Kidney glomerular epithelial cell (primary cell): Measurements from ENCODE around the gene TMEM225B.
A peak's percentile ranks its signal among the peaks of the same experiment; 100 is the strongest.
"Not testable (repeated sequence)": the region's sequence is repeated elsewhere in the genome, so short reads cannot be mapped to it uniquely, and the experiment has no call there.

Experiments used
- DNase-seq: peaks from one replicate; lab custom pipeline; 2025; lab: John Stamatoyannopoulos, UW

TMEM225B gene

DNA sequence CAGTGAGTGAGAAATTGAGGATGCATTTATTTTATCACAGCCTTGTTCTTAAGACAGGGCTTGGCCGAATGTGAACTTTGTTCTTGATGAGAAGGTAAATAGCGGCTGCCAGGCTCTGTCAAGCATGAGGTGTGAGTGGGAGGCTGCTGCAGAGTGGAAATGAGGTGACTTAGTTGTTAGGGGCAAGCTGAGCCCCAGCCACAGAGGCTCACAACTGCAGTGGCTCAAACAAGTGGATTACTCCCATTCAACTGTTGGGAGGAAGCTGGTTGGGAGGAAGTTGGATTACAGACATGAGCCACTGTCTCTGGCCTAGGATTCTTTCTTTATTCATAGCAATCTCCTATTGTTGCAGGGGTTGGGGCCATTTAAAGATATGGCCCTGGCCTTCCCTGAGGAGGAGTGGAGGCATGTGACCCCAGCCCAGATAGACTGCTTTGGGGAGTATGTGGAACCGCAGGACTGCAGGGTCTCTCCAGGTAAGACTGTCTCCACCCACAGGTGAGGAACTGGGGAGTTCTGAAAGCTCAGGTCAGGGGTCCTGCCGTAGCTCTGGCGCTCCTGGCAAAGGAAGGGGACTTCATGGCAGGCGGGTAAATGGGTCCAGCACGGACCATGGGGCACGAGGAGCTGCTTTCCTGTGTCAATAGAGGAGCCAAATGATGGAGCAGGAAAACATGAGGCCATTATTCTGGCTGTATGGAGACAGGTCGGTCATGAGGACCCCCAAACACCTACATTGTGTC, 25.8 kb downstream of the TMEM225B start:
- peak; percentile 1 for DNase-seq

DNA sequence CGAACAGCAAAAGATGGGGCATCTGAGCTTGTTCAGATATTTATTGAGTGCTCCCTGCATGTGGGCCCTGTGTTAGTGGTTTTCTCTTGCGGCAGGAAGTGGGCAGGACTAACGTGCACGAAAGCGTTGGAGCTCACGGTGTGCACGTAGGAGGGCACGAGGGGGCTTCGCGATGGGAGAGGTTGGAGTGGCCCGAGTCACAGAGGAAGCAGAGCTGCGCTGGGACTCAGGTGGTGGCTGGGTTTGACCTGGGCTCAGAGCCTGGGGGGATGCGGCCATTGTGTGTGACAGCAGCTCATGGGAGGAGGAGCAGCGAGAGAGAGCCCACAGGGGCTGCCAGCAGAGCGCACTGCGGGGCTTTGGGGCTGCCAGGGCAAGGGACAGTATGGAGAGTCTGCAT, 26.4 kb downstream of the TMEM225B start:
- DNase-seq, result no peak

DNA sequence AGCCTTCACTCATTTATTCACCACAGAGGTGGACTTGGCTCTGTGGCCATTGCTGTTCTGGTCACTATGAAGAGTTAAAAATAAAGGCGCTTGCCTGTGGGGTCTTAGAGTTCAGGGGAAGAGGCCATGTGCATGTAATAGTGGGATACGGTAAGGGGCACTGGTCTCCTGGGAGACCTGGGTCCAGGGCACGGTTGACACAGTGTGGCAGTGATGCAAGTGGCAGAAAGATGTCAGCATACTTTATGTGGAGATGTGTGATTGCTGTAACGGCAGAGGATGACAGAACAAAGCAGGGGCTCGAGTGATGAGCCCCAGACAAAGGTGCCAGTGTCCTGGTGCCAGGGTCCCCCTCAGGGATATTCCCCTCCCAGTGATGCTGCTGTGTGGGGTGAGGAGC, 27.3 kb downstream of the TMEM225B start:
- DNase-seq, result no peak

DNA sequence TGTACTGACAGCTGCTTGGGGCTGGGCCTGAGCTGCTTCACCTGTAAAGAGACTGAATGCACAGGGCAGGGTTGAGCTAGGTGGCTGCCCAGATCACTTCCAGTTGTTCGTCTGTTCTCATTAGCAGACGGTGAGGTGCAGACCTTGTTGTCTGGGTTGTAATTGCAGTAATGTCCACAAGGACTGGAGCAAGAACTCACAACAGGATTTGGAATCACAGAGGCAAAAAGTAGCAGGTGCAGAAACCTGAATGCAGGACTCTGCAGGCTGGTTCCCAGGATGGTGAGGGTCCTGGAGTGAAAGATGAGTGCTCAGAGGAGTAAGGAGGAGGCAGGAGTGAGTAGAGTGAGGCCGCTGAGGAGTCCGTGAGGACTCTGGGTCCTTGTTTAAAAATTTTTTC, 27.9 kb downstream of the TMEM225B start:
- DNase-seq, result no peak

DNA sequence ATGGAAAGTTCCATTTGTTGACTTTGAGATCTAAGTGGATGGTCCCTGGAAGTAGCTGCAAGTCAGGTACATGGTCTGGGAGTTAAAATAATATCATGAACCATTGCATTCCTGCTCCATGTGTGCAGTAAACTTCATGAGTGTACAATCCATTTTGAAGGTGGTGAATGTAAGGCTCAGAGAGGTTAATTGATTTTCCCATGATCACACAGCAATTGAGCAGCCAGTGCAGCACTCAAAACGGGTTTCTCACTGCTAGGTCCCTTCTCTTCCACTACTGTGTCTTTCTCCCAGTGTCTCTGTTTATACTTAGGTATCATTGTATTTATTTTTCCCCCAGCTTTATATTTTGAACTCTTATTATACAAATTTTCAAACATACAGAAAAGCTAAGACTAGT, 28.6 kb downstream of the TMEM225B start:
- DNase-seq, result no peak

DNA sequence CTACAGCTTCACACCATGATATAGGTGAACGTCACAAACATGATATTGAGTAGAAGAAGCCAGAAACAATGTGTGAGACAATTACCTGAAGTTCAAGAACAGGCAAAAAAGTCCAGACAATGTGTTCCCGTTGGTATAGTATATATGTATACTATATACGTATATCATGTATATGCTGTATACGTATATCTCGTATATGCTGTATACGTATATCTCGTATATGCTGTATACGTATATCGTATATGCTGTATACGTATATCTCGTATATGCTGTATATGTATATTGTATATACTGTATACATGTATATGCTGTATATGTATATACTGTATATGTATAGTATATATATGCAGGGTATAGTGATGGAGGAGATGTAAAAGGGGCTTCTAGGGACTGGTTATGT, 29.4 kb downstream of the TMEM225B start:
- DNase-seq, result no peak

DNA sequence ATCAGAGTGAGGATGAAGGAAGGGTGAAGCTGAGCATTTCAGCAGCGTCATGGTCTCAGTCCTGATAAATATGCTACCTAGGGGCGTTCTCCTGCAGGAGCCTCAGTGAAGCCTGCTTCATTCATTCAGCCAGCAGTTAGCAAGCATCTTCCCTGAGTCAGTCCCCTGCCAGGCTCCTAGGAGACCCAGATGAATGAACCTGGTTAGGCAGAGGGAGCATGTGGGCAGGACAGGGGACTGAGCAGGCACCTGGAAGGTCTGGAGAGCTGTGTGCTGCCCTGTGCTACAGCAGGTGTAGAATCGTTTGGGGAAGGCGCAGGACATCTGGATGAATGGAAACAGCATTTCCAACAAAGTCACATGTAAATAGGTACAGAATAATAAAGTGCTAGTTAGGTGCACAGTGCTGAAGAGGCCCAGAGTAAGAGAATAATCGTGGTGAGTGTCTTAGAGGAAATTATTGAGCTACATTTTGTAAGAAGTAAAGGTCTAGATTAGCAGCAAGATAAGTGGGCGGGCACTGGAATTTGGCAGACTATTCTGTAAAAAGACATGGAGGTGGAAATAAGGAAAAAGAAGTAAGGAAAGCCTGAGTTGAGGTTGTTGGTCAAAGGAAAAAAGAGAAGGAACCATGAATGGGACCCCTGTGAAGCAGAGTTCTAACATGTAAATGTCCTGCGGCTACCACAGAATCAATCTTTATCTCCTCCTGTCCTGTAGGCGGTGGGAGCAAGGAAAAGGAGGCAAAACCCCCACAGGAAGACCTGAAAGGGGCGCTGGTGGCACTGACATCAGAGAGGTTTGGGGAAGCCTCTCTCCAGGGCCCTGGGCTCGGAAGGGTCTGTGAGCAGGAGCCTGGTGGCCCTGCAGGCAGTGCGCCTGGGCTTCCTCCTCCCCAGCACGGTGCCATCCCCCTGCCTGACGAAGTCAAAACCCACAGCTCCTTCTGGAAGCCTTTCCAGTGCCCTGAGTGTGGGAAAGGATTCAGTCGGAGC, 30.7 kb downstream of the TMEM225B start:
- no peak for DNase-seq

DNA sequence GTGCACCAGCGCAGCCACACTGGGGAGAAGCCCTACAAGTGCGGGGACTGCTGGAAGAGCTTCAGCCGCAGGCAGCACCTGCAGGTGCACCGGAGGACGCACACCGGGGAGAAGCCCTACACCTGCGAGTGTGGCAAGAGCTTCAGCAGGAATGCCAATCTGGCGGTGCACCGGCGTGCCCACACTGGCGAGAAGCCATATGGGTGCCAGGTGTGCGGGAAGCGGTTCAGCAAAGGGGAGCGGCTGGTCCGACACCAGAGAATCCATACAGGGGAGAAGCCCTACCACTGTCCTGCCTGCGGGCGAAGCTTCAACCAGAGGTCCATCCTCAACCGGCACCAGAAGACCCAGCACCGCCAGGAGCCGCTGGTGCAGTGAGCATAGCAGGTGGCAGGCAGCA, 31.6 kb downstream of the TMEM225B start:
- no peak for DNase-seq

DNA sequence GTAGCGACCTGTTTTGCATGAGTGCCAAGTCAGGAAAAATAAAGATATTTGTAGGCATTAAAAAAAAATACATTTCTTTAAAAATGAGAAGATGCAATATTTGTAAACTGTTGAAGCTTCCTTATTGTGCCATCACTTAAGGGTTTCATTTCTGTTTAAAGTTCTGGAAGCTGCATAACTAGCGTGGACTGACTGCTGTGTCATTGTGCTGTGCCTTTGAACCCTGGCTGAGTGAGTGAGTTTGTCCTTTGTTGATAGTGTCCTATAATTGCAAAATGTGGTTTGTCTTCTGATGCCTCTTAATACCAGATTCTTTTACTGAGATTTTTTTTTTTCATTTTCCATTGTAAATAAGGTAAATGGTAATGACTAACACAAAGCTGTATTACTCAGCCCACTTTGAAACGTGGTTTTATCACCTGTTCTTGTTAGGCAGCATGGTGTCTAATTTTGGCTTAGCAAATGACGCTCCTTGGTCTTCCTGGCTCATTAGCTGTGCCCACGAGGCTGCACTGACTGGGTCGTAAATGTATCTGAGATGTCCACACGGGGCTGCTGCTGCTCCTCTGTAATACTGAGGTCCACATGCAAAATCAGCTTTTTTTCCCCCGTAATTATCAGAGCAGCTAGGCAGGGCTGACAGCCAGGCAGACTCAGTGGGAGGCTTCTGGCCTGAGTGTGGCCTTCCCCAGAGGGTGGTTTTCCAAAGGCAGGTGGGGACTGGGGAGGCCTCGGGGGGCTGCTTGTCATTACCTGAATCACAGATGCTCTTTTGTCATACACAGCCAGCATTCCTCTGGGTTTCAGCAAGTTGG, 33.4 kb downstream of the TMEM225B start:
- DNase-seq, result peak; percentile 62

DNA sequence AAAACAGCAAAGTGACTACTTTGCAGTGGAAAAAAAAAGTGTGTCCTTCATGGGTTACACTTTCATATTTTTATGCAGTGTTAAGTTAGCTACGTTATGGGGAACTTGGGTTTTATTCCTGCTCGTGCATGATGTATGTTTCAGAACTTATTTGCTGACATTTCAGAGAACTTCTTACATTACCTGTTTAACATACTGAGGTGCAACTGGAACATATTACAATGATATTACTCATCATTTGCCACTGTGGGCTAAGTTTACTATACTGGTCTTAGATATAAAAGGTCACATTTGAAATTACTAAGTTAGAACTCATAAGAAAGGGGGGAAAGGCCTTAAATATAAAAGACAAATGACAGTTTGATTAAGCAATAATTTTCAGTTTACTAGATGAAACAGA, 39.3 kb downstream of the TMEM225B start:
- not testable (repeated sequence) for DNase-seq

DNA sequence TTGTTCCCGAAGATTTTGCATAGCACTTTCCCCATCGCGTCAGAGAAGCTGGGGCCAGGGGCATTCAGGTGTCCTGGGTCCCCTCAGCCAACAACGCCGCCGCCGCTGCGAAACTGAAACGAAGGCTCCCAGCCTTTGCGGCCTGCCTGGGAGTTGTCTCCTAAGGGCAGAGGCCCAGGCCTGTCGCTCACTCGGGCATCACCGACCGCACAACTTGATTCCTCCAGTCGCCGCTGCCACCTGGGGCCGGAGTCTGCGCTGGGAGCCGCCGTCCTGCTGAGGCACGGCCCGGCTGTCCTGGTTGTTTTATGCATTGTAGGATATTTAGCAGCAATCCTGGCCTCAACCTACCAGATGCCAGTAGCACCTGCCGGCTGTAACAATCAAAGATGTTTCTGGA, 40.7 kb downstream of the TMEM225B start:
- DNase-seq, result no peak

DNA sequence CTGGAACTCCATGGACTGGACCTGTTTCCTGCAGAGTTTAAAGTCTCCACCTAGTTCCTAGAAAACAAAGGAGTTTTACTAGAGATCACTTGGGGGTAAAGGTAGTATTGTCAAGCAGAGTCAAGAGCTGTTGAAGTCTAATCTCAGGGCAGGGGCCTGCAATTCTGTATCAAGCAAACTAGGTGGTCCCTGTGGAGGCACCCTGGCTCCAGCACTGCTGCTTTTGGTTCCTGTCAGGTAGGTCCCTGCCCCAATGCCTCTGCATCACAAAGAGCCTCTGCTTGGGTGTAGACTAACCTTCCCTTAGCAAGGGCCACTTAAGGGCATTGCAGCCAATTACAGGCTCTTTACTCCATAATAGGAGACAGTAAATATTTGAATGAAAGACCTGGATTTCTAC, 41.2 kb downstream of the TMEM225B start:
- DNase-seq, result no peak

DNA sequence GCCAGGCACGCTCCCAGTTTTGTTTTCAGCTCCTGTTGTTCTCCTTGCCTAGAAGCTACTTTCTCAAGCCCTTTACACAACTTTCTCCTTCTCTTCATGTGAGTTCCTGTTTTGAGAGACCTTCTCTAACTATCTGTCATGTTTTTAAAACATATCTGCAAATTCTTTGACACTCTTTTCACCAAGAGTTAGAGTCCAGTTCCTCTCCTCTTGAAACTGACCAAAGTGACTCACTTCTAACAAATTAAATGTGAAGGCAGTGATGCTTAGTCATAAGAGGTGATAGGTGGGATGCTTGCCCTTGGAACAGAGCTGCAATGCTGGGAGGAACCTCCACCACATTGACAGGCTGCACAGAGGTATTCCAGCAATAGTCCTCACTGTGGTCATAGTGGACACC, 44.0 kb downstream of the TMEM225B start:
- DNase-seq, result peak; percentile 10

DNA sequence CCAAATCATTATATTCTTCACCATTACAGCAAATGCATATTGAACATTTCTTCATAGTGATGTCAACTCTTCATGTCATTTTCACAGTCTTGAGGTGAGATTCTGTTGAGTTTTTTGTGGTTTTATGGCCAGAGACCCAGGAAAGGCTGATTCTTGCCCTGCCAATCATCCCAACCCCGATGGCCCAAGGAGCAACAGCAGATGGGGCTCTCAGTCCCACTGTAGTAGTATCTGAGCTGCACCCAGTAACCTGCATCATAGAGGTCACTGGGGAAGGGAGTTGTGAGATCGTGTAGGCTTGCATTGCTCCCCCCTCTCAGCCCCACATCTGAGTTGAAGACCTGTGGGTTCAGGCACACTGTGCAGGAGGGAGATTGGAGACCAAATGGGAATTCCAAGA, 45.4 kb downstream of the TMEM225B start:
- DNase-seq, result no peak

DNA sequence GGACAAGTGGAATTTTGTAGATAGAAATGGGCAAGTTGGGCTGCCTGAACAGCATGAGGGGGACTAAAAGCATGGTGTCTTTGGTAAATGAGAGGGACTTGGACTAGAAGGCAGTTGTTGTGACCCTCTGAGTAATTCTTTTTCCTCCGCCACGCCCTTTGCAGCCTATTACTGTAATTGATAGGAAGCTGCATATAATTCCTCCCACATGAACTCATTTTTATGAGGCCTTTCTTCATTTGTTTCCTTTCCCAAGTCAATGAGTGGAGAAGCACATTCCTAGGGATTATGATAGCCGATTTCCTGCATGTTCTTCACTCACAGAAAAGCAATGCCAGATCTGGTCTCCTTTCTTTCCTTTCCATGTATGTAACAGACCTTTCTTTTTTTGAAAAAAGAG, 46.4 kb downstream of the TMEM225B start:
- no peak for DNase-seq

DNA sequence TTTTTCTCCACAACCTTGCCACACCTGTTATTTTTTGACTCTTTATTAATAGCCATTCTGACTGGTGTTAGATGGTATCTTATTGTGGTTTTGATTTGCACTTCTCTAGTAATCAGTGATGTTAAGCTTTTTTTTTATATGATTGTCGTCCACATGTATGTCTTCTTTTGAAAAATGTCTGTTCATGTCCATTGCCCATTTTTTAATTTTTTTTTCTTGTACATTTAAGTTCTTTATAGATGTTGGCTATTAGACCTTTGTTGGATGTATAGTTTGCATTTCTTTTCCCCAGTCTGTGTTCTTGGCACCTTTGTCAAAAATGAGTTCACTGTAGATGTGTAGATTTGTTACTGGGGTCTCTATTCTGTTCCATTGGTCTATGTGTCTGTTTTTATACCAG, 47.5 kb downstream of the TMEM225B start:
- DNase-seq, result no peak

DNA sequence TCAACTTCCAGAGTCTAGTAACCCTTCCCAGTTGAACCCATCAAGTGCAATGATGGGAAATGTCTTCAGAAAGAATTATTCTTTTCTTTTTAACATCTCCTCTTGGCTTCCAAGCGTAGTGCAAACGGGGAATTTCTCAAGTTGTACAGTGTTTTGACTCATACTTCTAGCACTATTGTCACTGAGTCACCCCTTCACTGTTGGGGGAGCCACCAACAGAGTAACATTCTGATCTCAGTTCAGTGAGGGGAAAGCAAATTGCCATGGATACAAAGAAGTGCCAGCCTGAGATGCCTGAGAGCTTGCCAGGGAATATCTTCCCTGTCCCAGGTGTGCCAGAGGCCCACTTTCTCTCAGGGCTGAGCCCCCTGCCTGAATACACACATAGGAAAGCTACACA, 50.8 kb downstream of the TMEM225B start:
- no peak for DNase-seq

DNA sequence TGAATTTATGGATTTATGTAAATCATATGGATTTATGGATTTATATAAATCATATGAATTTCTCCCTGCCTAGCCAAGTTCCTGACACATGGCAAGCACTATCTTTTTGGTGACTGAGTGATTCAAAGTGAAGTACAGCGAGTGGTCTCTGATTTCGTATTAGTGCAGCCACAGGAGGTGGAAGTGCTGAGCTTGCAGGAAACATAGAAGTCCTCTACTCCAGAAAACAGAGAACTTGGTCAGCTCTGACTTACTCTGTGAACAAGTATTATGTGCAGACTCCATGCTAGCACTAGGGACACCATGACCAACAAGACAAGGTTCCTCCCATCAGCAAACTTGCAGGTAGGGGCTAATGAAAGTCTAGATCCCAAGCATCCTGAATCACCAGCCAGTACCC, 53.2 kb downstream of the TMEM225B start:
- no peak for DNase-seq

DNA sequence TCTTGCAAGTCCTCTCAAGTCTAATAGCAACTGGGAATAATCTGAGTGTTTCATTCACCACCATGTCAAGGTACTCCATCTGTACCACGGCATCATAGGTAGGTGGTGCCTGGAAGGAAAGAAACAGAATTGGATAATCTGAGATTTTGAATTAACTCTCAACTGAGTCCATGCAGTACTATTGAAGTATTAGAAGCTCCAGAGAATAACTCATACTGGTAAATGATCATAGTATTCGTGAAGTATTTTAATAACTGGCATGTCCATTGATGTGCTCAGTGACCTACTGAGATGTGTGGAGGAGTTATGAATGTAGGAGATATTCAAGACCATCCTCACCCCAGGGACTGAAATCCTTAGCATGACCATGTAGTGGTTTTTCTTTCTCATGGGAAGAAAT, 54.6 kb downstream of the TMEM225B start:
- DNase-seq, result no peak

DNA sequence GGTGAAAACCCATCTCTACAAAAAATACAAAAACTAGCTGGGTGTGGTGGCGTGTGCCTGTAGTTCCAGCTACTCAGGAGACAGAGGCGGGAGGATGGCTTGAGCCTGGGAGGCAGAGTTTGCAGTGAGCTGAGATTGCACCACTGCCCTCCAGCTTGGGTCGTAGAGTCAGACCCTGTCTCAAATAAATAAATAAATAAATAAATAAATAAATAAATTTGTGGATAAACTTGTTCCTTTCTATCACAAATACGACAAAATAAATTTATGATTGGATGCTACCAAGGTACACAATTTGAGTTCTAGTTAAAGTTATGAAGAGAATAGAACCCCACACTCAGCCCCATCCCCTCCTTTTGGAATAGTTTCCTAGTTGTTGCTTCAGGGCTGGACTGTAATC, 55.2 kb downstream of the TMEM225B start:
- DNase-seq, result not testable (repeated sequence)

DNA sequence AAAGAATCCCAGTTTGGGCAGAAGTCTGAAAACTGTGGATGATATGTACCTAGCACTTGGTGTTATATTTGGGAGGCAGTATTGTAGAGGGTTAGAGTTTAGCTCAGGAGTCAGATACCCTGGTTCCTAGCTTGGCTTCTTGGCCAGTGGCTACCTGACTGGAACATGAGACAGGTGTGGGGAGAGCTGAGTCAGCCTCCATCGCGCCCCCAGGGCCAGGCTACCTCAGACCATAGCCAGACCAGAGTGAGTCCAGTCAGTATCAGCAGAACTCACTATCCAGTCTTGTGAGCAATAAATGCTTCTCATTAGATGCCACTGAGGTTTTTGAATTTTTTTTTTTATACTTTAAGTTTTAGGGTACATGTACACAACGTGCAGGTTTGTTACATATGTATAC, 55.7 kb downstream of the TMEM225B start:
- no peak for DNase-seq

DNA sequence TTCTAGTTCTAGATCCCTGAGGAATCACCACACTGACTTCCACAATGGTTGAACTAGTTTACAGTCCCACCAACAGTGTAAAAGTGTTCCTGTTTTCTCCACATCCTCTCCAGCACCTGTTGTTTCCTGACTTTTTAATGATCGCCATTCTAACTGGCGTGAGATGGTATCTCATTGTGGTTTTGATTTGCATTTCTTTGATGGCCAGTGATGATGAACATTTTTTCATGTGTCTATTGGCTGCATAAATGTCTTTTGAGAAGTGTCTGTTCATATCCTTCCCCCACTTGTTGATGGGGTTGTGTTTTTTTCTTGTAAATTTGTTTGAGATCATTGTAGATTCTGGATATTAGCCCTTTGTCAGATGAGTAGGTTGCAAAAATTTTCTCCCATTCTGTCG, 56.6 kb downstream of the TMEM225B start:
- not testable (repeated sequence) for DNase-seq
